CD4-positive, alpha-beta T cell (primary cell): Measurements from ENCODE around the gene GSE1. TPM values are rescaled to one million over a fixed set of nuclear protein-coding genes. Genes with fewer than 3 reads are reported as not detected.

ENCODE experiments used
- ATAC-seq: fragments of 200-7000 bp; cut with Tn5 transposase; one replicate; pipeline ENCODE4 v1.10.0; 2022; ENCODE audit warnings: mild to moderate bottlenecking; ENCODE audit not compliant: poor library complexity
- CTCF ChIA-PET: fragments of 350-600 bp; sonication (Branson Sonifier 250); formaldehyde crosslinking; loops from one replicate; lab custom pipeline; 2021; ENCODE audit warnings: antibody characterized with exemption, inconsistent platforms; lab: Charles Lee
- POLR2A ChIA-PET: fragments of 350-600 bp; sonication (Branson Sonifier 250); formaldehyde crosslinking; loops from one replicate; lab custom pipeline; 2021; ENCODE audit warnings: antibody characterized with exemption, inconsistent platforms; lab: Charles Lee
- DNase-seq, 14 experiments: peaks; one replicate each; pipeline ENCODE4 v3.0.0-alpha.2; 2013 to 2020; ENCODE audit warnings: mixed read lengths in 2 of 14
- H3K27ac ChIP-seq, 2 donors: one replicate each; pipeline versions ENCODE4 v1.5.1 to v1.7.0; 2013; ENCODE audit warnings: low read length in 2 of 2, low read depth in 1 of 2, mild to moderate bottlenecking in 1 of 2
- H3K27me3 ChIP-seq, 2 experiments: 1 replicate in 1 of 2; 2 replicates in 1 of 2; pipeline versions ENCODE4 v1.6.1 to v1.7.0; 2013; ENCODE audit warnings: low read length in 2 of 2, control low read depth in 1 of 2, mild to moderate bottlenecking in 1 of 2, moderate library complexity in 1 of 2; ENCODE audit not compliant: insufficient read depth in 2 of 2, control insufficient read depth in 1 of 2
- H3K36me3 ChIP-seq: one replicate; pipeline ENCODE4 v1.6.1; 2013; ENCODE audit warnings: low read length, control low read depth; ENCODE audit not compliant: insufficient read depth
- H3K4me1 ChIP-seq: one replicate; pipeline ENCODE4 v1.6.1; 2013; ENCODE audit warnings: low read length, control low read depth; ENCODE audit not compliant: insufficient read depth
- H3K4me3 ChIP-seq: one replicate; pipeline ENCODE4 v1.5.1; 2013; ENCODE audit warnings: mild to moderate bottlenecking, low read length, moderate library complexity
- H3K9me3 ChIP-seq, 2 experiments: 1 replicate in 1 of 2; 2 replicates in 1 of 2; pipeline versions ENCODE4 v1.6.1 to v1.7.0; 2013; ENCODE audit warnings: low read length in 2 of 2, mild to moderate bottlenecking in 2 of 2, control low read depth in 1 of 2, moderate library complexity in 1 of 2; ENCODE audit not compliant: control insufficient read depth in 1 of 2, insufficient read depth in 1 of 2
- H3K27ac Mint-ChIP-seq: one replicate; pipeline ENCODE4 v1.8.0; 2020; ENCODE audit warnings: mixed read lengths
- H3K27me3 Mint-ChIP-seq: one replicate; pipeline ENCODE4 v1.8.0; 2021; ENCODE audit warnings: mixed read lengths
- H3K36me3 Mint-ChIP-seq: one replicate; pipeline ENCODE4 v1.8.0; 2021; ENCODE audit warnings: low read depth, mixed read lengths
- H3K4me1 Mint-ChIP-seq: one replicate; pipeline ENCODE4 v1.8.0; 2021; ENCODE audit warnings: low read depth, mixed read lengths
- H3K4me3 Mint-ChIP-seq: one replicate; pipeline ENCODE4 v1.8.0; 2020; ENCODE audit warnings: mild to moderate bottlenecking, mixed read lengths
- H3K9me3 Mint-ChIP-seq: one replicate; pipeline ENCODE4 v1.8.0; 2020; ENCODE audit warnings: mixed read lengths
- intact Hi-C, 2 experiments: fragments of 100-400 bp; cut with DNase I in 1 of 2; cut with micrococcal nuclease in 1 of 2; formaldehyde crosslinking; loops; one replicate each; pipeline versions ENCODE4 v1.15.1 to v1.9.0; 2023 to 2025; cut with DNase I, micrococcal nuclease
- total RNA-seq, 174 experiments: library from RNA in 2 of 174; stranded (reverse) in 2 of 174; gene quantifications; one replicate each; pipeline ENCODE4 v1.2.3 and lab custom pipeline; 2021 to 2026
- TF ChIP-seq, protein P1 (sequence below): fragments of 200-600 bp; IDR thresholded peaks from one replicate; pipeline ENCODE4 v1.8.0; 2022; ENCODE audit warnings: antibody characterized with exemption, mild to moderate bottlenecking

The GSE1 gene
- total RNA-seq, 2 experiments from 2014 or later = 11.7 to 13.7 TPM

- no peak for DNase-seq
- no peaks in the 10 kb centered on the region for H3K27me3 Mint-ChIP-seq
- ChIA-PET POLR2A (no interaction called here), CTCF (no interaction called here)
- Histone ChIP-seq H3K4me1 (peaks cover 16% of the 10 kb centered on the region), H3K9me3 (no peaks in the 10 kb centered on the region), H3K27ac (no peak overlapping the region), H3K36me3 (peaks cover 11% of the 10 kb centered on the region), H3K27me3 (no peaks in the 10 kb centered on the region), H3K4me3 (no peak overlapping the region)
- TF ChIP-seq, protein P1, sequence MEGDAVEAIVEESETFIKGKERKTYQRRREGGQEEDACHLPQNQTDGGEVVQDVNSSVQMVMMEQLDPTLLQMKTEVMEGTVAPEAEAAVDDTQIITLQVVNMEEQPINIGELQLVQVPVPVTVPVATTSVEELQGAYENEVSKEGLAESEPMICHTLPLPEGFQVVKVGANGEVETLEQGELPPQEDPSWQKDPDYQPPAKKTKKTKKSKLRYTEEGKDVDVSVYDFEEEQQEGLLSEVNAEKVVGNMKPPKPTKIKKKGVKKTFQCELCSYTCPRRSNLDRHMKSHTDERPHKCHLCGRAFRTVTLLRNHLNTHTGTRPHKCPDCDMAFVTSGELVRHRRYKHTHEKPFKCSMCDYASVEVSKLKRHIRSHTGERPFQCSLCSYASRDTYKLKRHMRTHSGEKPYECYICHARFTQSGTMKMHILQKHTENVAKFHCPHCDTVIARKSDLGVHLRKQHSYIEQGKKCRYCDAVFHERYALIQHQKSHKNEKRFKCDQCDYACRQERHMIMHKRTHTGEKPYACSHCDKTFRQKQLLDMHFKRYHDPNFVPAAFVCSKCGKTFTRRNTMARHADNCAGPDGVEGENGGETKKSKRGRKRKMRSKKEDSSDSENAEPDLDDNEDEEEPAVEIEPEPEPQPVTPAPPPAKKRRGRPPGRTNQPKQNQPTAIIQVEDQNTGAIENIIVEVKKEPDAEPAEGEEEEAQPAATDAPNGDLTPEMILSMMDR = no peak
- intact Hi-C loops = no loop called here
- no peak for ATAC-seq
- H3K9me3 Mint-ChIP-seq = no peaks in the 10 kb centered on the region
- H3K36me3 Mint-ChIP-seq = peaks cover 3% of the 10 kb centered on the region
- H3K4me1 Mint-ChIP-seq = peaks cover 8% of the 10 kb centered on the region
- no peak overlapping the region for H3K27ac Mint-ChIP-seq
- no peak overlapping the region for H3K4me3 Mint-ChIP-seq
Observed at GRCh38 chr16:85681255-85681654, 68.1 kb downstream of the GSE1 start.

DNA sequence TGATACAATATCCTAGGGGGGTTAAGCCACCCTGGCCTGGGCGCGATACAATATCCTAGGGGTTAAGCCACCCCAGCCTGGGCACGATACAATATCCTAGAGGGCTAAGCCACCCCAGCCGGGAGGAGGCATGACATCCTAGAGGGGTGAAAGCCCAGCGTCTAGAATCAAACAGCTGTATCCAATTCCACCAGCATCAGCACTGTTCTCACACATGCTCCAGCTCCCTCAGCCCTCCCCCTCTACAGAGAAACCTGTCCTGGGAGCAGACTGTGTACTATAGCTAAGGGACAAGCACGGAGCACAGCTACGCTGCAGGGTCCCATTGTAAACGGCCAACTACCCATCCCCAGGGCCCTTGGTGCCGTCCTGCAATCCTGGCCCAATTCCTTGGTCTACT lies 69.4 kb downstream of the GSE1 start:
- H3K36me3 Mint-ChIP-seq = peaks cover 3% of the 10 kb centered on the region
- DNase-seq (no peak), ATAC-seq (no peak)
- peaks cover 2% of the 10 kb centered on the region for H3K36me3 ChIP-seq
- no peaks in the 10 kb centered on the region for H3K9me3 Mint-ChIP-seq
- no peak overlapping the region for H3K4me3 Mint-ChIP-seq
- H3K4me1 ChIP-seq = peaks cover 23% of the 10 kb centered on the region
- ChIA-PET CTCF (no interaction called here), POLR2A (no interaction called here)
- H3K9me3 ChIP-seq = peaks cover 0 to 2% of the 10 kb centered on the region in 2 experiments
- no peak overlapping the region for H3K27ac Mint-ChIP-seq
- peaks cover 8% of the 10 kb centered on the region for H3K4me1 Mint-ChIP-seq
- no peaks in the 10 kb centered on the region for H3K27me3 Mint-ChIP-seq
- H3K4me3 ChIP-seq = no peak overlapping the region
- no peak overlapping the region for H3K27ac ChIP-seq
- intact Hi-C loops = no loop called here
- H3K27me3 ChIP-seq = no peaks in the 10 kb centered on the region
- TF ChIP-seq, protein P1 = no peak

DNA sequence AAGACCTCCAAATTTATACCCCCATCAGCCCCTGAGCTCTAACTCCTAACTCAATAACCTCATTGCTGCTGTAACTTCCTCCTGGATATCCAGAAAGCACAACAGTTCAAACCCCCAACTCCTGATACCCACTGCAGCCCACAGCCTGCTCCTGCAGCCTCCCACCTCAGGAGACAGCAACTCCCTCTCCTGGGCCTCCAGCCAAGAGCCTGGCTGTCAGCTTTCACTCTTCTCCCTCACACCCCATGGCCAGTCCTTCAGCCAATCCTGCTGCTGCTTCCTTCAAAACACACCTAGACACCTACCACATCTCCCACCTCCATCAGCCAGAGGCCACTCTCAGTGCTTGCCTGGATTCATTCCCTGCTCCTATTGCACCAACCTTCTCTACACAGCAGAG lies 70.2 kb downstream of the GSE1 start:
- ChIA-PET POLR2A (no interaction called here), CTCF (no interaction called here)
- Mint-ChIP-seq H3K36me3 (peaks cover 3% of the 10 kb centered on the region), H3K27me3 (no peaks in the 10 kb centered on the region), H3K4me3 (no peak overlapping the region), H3K4me1 (peaks cover 8% of the 10 kb centered on the region), H3K27ac (no peak overlapping the region), H3K9me3 (no peaks in the 10 kb centered on the region)
- H3K9me3 ChIP-seq = peaks cover 0 to 9% of the 10 kb centered on the region in 2 experiments
- peaks cover 31% of the 10 kb centered on the region for H3K4me1 ChIP-seq
- intact Hi-C loops = no loop called here
- no peak for DNase-seq
- H3K27ac ChIP-seq = no peak overlapping the region
- H3K36me3 ChIP-seq = peaks cover 2% of the 10 kb centered on the region
- ATAC-seq = no peak
- H3K4me3 ChIP-seq = no peak overlapping the region
- TF ChIP-seq, protein P1 = no peak
- H3K27me3 ChIP-seq = no peaks in the 10 kb centered on the region
